ENCODE measurements around the gene ZBTB24. TPM values are rescaled to one million over a fixed set of nuclear protein-coding genes. Genes with fewer than 3 reads are reported as not detected.

Gene ZBTB24
- total RNA-seq, 1 experiment from 2014 or later: 11.5 TPM

DNA sequence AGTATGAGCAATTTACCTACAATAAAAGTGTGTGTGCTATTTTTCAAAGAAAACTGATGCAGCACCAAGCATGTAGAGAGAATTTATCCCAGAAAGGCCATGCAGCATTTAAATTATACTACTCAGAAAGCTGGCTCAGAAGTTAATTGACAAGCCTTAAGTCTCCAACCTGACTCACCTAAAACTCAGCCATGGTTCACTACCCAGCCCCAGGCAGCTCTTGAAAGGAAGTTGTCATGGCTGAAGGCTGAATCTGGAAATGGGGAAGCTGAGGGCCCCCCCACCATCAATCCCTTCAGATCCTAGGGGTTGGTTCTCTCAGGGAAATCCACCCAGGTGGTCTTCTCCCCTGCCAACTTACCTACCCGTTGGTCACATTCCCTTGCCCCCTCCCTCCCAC lies 62.3 kb downstream of the ZBTB24 start:
- H3K9me3 Mint-ChIP-seq (ENCODE audit: low read depth, unreplicated experiment): no peaks in the 10 kb centered on the region
- BruUV-seq (replicated peaks): no TSS peak
- no peak for DNase-seq

DNA sequence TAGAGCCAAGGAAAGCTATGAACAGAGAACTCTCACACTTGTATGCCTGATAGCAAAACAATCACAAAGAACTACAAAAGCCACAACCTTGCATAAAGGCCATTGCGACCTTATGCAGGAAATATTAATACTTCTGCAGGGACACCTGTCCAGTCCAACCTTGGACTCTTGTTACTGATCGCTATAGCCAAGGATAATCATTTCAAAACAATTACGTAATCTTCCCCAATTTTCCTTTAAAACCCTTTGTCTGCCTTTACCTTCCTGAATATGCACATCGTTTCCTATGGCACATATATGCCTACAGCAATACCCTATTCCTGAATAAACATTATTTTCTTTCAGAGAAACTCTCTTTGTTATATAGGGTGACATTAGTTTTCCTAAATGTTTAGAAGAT lies 65.4 kb downstream of the ZBTB24 start:
- TF ChIP-seq CTCF (IDR thresholded peaks at IDR 0.05; ENCODE audit: unreplicated experiment): no peak
- Mint-ChIP-seq H3K9me3 (ENCODE audit: low read depth, unreplicated experiment) (no peaks in the 10 kb centered on the region), H3K4me1 (ENCODE audit: low read depth, unreplicated experiment) (no peaks in the 10 kb centered on the region), H3K4me3 (ENCODE audit: low read depth, unreplicated experiment) (no peak overlapping the region), H3K27ac (ENCODE audit: unreplicated experiment) (no peak overlapping the region), H3K36me3 (ENCODE audit: insufficient read depth, unreplicated experiment) (no peaks in the 10 kb centered on the region), H3K27me3 (ENCODE audit: unreplicated experiment) (no peaks in the 10 kb centered on the region)
- CTCF ChIA-PET: no interaction called here
- intact Hi-C loops (cut with micrococcal nuclease; ENCODE audit: unreplicated experiment): no loop called here
- BruUV-seq (replicated peaks): no TSS peak
- DNase-seq: no peak

More for the DNA sequence above, 62.3 kb downstream of the ZBTB24 start:
- peaks cover 16% of the 10 kb centered on the region for H3K4me1 Mint-ChIP-seq (ENCODE audit: low read depth, unreplicated experiment)
- no peak overlapping the region for H3K27ac Mint-ChIP-seq (ENCODE audit: unreplicated experiment)
- CTCF ChIA-PET: no interaction called here
- no peaks in the 10 kb centered on the region for H3K27me3 Mint-ChIP-seq (ENCODE audit: unreplicated experiment)
- no peak overlapping the region for H3K4me3 Mint-ChIP-seq (ENCODE audit: low read depth, unreplicated experiment)
- intact Hi-C loops (cut with micrococcal nuclease; ENCODE audit: unreplicated experiment): no loop called here
- TF ChIP-seq CTCF (IDR thresholded peaks at IDR 0.05; ENCODE audit: unreplicated experiment): no peak
- H3K36me3 Mint-ChIP-seq (ENCODE audit: insufficient read depth, unreplicated experiment): no peaks in the 10 kb centered on the region

Other genes with a start within 250 kb of the ZBTB24 start
- gene CD164, start 100.8 kb downstream of the ZBTB24 start, total RNA-seq (2022): 339 and 343 TPM in 2 replicates
- gene PPIL6, start 42.6 kb downstream of the ZBTB24 start, total RNA-seq (2022): 2.5 and 2.6 TPM in 2 replicates
- gene SMPD2, start 42.5 kb downstream of the ZBTB24 start, total RNA-seq (2022): 15.9 and 17.3 TPM in 2 replicates
- gene MICAL1, start 27.4 kb downstream of the ZBTB24 start, total RNA-seq (2022): 22.5 and 25.4 TPM in 2 replicates
- gene AK9, start 208.0 kb upstream of the ZBTB24 start, total RNA-seq (2022): 5.6 and 7.6 TPM in 2 replicates
- 11.4 and 14.7 TPM in 2 replicates for gene FIG4, start 208.1 kb upstream of the ZBTB24 start, total RNA-seq (2022)

All from Calu3 (cell line).